T-helper 9 cell (primary cell): ENCODE measurements around the gene ZMYND12.

Source experiments
- DNase-seq: peaks from one replicate; pipeline ENCODE4 v3.0.0-alpha.2; 2020

ZMYND12 gene

DNA sequence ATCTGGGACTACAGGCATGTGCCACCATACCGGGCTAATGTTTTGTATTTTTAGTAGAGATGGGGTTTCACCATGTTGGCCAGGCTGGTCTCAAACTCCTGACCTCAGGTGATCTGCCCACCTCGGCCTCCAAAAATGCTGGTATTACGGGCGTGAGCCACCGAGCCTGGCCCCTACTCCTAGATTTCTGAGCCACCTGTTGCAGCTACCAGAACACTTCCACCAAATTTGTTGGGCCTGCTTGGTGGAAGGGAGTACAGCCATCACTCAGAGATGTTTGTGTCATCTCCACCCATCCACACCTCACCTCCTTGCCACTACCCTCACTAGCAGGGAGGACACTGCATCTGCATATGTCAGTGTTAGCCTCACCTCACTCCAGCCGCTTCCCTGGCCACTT is 69.8 kb downstream of the ZMYND12 start:
- DNase-seq, result no peak

DNA sequence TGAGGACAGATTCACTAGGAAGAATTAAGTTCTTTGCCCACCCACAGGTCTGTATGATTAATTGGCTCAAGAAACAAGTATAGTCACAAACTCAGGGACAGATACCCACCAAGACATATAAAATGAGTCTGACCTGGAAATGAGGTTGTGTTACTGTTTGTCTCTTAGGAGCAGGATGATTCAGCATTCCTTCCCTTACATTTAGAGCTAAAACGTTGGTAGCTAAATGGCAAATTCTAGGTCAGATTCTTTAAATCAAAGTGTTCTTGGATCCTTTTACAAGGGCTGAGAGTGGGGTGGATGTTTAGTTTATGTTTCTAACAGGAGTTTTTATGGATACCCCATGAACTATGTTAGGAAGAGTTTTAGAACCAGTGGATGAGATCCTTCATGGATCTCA is 70.5 kb downstream of the ZMYND12 start:
- DNase-seq, result no peak

DNA sequence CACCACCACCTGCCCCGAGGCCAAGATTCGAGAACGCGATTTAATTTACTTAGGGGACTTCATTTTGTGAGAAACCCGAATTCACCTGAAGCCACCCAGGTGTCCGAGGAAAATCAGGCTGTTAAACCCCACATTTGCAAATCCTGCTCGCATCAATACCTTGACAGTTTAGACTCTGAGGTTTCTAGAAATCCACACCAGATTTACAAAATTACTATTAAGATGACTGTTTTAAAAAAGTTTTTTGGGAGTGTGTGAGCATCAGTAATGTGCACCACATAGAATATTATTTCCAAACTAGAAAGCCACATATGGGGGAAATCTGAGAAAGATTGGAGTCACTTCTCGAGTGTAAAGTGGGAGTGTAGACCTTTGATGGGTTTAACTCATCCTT is 74.5 kb downstream of the ZMYND12 start:
- no peak for DNase-seq

DNA sequence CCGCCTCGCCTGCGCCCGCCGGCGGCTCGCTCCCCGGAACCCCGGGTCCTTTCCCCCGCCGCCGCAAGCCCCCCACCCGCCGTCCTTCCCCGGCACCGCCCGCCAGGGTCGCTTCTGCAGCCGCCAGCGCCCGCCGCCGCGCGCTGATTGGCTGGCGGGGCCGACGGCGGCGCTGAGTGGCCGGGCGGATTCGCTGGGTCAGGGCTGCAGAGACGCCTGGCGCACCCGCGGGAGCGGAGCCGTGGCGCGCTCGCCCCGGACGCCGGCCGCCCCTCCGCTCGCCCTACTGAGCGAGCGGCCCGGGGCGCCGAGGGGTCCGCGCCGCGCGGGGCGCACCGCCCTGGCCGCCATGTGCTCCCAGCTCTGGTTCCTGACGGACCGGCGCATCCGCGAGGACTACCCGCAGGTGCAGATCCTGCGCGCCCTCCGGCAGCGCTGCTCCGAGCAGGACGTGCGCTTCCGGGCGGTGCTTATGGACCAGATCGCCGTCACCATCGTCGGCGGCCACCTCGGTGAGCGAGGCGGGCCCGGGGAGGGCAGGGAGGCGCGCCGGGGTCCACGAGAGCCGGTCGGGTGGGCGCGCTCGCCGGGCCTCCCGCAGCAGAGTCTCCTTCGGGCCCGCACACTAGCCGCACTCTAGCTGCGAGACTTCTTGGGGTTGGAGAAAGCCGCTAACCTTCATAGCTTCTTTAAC is 75.1 kb downstream of the ZMYND12 start, which contains the start of gene RIMKLA:
TSS of gene RIMKLA (plus strand) at position 207 of the 694 bp plus-strand sequence. CDS start at position 350, 143 bp downstream.
- DNase-seq, result peak; percentile 15
